H1 (cell line): Measurements from ENCODE around the gene ZNF845. TPM values are rescaled to one million over a fixed set of nuclear protein-coding genes. Genes with fewer than 3 reads are reported as not detected.
"Not testable (repeated sequence)": the region's sequence is repeated elsewhere in the genome, so short reads cannot be mapped to it uniquely, and the experiment has no call there.

Experiments
- CTCF ChIA-PET: fragments of 300-600 bp; sonication (Branson Sonifier 250); formaldehyde crosslinking; loops from one replicate; lab custom pipeline; 2021; ENCODE audit not compliant: partially characterized antibody; lab: Charles Lee
- POLR2A ChIA-PET: fragments of 300-600 bp; sonication (Branson Sonifier 250); formaldehyde crosslinking; loops from one replicate; lab custom pipeline; 2021; ENCODE audit warnings: inconsistent platforms; ENCODE audit not compliant: partially characterized antibody; lab: Charles Lee
- DNase-seq, 2 experiments: peaks; one replicate each; pipeline versions ENCODE4 v3.0.0 to v3.0.0-alpha.2; 2010 to 2022; ENCODE audit warnings: low spot score in 2 of 2, low read depth in 1 of 2, mixed read lengths in 1 of 2
- FAIRE-seq: peaks from 2 replicates; lab custom pipeline; 2011; peaks lifted over from hg19 to GRCh38; lab: Jason Lieb, UNC
- H2AFZ ChIP-seq: 2 replicates; pipeline ENCODE4 v1.8.1; 2012; ENCODE audit warnings: low read length, inconsistent platforms
- H2AK5ac ChIP-seq: 2 replicates; pipeline ENCODE4 v1.6.1; 2013; ENCODE audit warnings: low read depth, low read length
- H2BK120ac ChIP-seq: replicated peaks from 2 replicates; pipeline ENCODE3; 2013; ENCODE audit warnings: low read depth, low read length, inconsistent platforms
- H2BK12ac ChIP-seq: 2 replicates; pipeline ENCODE4 v1.6.1; 2013; ENCODE audit warnings: low read depth, low read length
- H2BK15ac ChIP-seq: 2 replicates; pipeline ENCODE4 v1.6.1; 2013; ENCODE audit warnings: low read length
- H2BK20ac ChIP-seq: 2 replicates; pipeline ENCODE4 v1.6.1; 2013; ENCODE audit warnings: low read length
- H2BK5ac ChIP-seq: 2 replicates; pipeline ENCODE4 v1.6.1; 2013; ENCODE audit warnings: low read depth, low read length
- H3K14ac ChIP-seq: 2 replicates; pipeline ENCODE4 v1.6.1; 2013; ENCODE audit warnings: inconsistent platforms; ENCODE audit not compliant: insufficient read length
- H3K18ac ChIP-seq: 2 replicates; pipeline ENCODE4 v1.6.1; 2013; ENCODE audit warnings: low read length; ENCODE audit errors: extremely low read depth
- H3K23ac ChIP-seq: 2 replicates; pipeline ENCODE4 v1.6.1; 2013; ENCODE audit warnings: inconsistent platforms; ENCODE audit not compliant: insufficient read length
- H3K23me2 ChIP-seq: 2 replicates; pipeline ENCODE4 v1.6.1; 2013; ENCODE audit warnings: low read depth, low read length
- H3K27ac ChIP-seq: 2 replicates; pipeline ENCODE4 v1.6.1; 2011; ENCODE audit warnings: low read depth, low read length, inconsistent platforms
- H3K27me3 ChIP-seq, 4 experiments: replicated peaks in 1 of 4; 1 replicate in 1 of 4; 2 replicates in 3 of 4; pipeline versions ENCODE4 v1.6.1 to v1.8.1; 2011 to 2013; ENCODE audit warnings: low read length in 3 of 4, mild to moderate bottlenecking in 3 of 4, inconsistent platforms in 2 of 4, mixed read lengths in 2 of 4, moderate library complexity in 1 of 4; ENCODE audit not compliant: control insufficient read depth in 3 of 4, insufficient read depth in 3 of 4; ENCODE audit errors: extremely low read depth in 1 of 4
- H3K36me3 ChIP-seq, 4 experiments: 2 replicates each; pipeline versions ENCODE4 v1.6.1 to v1.8.1; 2011 to 2013; ENCODE audit warnings: mild to moderate bottlenecking in 4 of 4, low read length in 3 of 4, moderate library complexity in 2 of 4, control low read depth in 1 of 4, inconsistent platforms in 1 of 4; ENCODE audit not compliant: insufficient read depth in 4 of 4, control insufficient read depth in 2 of 4
- H3K4ac ChIP-seq: replicated peaks from 2 replicates; pipeline ENCODE3; 2013; ENCODE audit warnings: low read length, low read depth, mixed read lengths, inconsistent platforms; ENCODE audit not compliant: insufficient read length
- H3K4me1 ChIP-seq, 4 experiments: replicated peaks in 1 of 4; 1 replicate in 1 of 4; 2 replicates in 3 of 4; pipeline versions ENCODE4 v1.6.1 to v1.8.1; 2011 to 2013; ENCODE audit warnings: low read length in 3 of 4, inconsistent platforms in 2 of 4, mixed read lengths in 1 of 4; ENCODE audit not compliant: insufficient read depth in 4 of 4, control insufficient read depth in 3 of 4
- H3K4me2 ChIP-seq, 2 experiments: 2 replicates each; pipeline versions ENCODE4 v1.6.1 to v1.8.1; 2011 to 2013; ENCODE audit warnings: low read depth in 2 of 2, low read length in 2 of 2, control low read depth in 1 of 2, inconsistent platforms in 1 of 2, mild to moderate bottlenecking in 1 of 2; ENCODE audit not compliant: insufficient read depth in 1 of 2
- H3K4me3 ChIP-seq, 4 experiments: fragments of 200-600, 300-600 bp in 1 of 4; sonication (generic), shearing (Covaris generic), sonication (Bioruptor Twin) in 1 of 4; 2 replicates each; pipeline versions ENCODE4 v1.5.1 to v1.8.1; 2011 to 2016; ENCODE audit warnings: low read length in 4 of 4, low read depth in 3 of 4, control low read depth in 2 of 4, inconsistent platforms in 2 of 4, mild to moderate bottlenecking in 2 of 4, mixed read lengths in 1 of 4, moderate library complexity in 1 of 4; ENCODE audit not compliant: insufficient read depth in 2 of 4; ENCODE audit errors: extremely low read depth in 1 of 4
- H3K56ac ChIP-seq: replicated peaks from 2 replicates; pipeline ENCODE3; 2013; ENCODE audit warnings: low read depth, mild to moderate bottlenecking, mixed read lengths, low read length, inconsistent platforms; ENCODE audit not compliant: insufficient read length
- H3K79me1 ChIP-seq: 2 replicates; pipeline ENCODE4 v1.6.1; 2013; ENCODE audit warnings: low read depth, low read length, control low read depth
- H3K79me2 ChIP-seq, 2 experiments: 2 replicates each; pipeline versions ENCODE4 v1.6.1 to v1.8.1; 2012 to 2013; ENCODE audit warnings: low read length in 2 of 2, mild to moderate bottlenecking in 2 of 2, inconsistent platforms in 1 of 2; ENCODE audit not compliant: insufficient read depth in 2 of 2, control insufficient read depth in 1 of 2
- H3K9ac ChIP-seq, 4 experiments: replicated peaks in 1 of 4; 1 replicate in 1 of 4; 2 replicates in 3 of 4; pipeline versions ENCODE4 v1.6.1 to v1.8.1; 2011 to 2013; ENCODE audit warnings: low read depth in 3 of 4, low read length in 3 of 4, control low read depth in 2 of 4, mild to moderate bottlenecking in 2 of 4, moderate library complexity in 2 of 4, inconsistent platforms in 1 of 4; ENCODE audit errors: extremely low read depth in 1 of 4
- H3K9me3 ChIP-seq, 2 experiments: 2 replicates each; pipeline versions ENCODE4 v1.6.1 to v1.8.1; 2012 to 2013; ENCODE audit warnings: mild to moderate bottlenecking in 2 of 2, moderate library complexity in 2 of 2, control low read depth in 1 of 2, inconsistent platforms in 1 of 2, low read depth in 1 of 2, low read length in 1 of 2, mixed read lengths in 1 of 2; ENCODE audit not compliant: insufficient read depth in 2 of 2
- H4K20me1 ChIP-seq, 2 experiments: replicated peaks in 1 of 2; 2 replicates each; pipeline versions ENCODE3 to v1.8.1; 2011 to 2013; ENCODE audit warnings: inconsistent platforms in 2 of 2, low read length in 2 of 2, mild to moderate bottlenecking in 1 of 2; ENCODE audit not compliant: insufficient read depth in 2 of 2, control insufficient read depth in 1 of 2
- H4K5ac ChIP-seq: 2 replicates; pipeline ENCODE4 v1.6.1; 2013; ENCODE audit warnings: low read length, low read depth, mixed read lengths, inconsistent platforms; ENCODE audit not compliant: insufficient read length
- H4K8ac ChIP-seq: 2 replicates; pipeline ENCODE4 v1.8.0; 2013; ENCODE audit warnings: mild to moderate bottlenecking, moderate library complexity, low read length, inconsistent platforms; ENCODE audit not compliant: insufficient read depth; ENCODE audit errors: extremely low read depth
- H4K91ac ChIP-seq: replicated peaks from 2 replicates; pipeline ENCODE3; 2013; ENCODE audit warnings: low read length, mixed read lengths, inconsistent platforms; ENCODE audit not compliant: insufficient read length
- BACH1 ChIP-seq: IDR thresholded peaks from 2 replicates; pipeline ENCODE4 v1.6.1; 2012; ENCODE audit warnings: low read length, improper control_type of control experiment
- SP1 ChIP-seq: IDR thresholded peaks from 2 replicates; pipeline ENCODE4 v1.6.1; 2011; ENCODE audit warnings: low read depth, low read length
- SP4 ChIP-seq: IDR thresholded peaks from 2 replicates; pipeline ENCODE4 v1.6.1; 2012; ENCODE audit warnings: low read length, inconsistent platforms
- WGBS, 2 experiments: shearing (Covaris generic) in 1 of 2; methylation state at CpG; one replicate each; pipeline versions ENCODE4 v1.1.6 to v1.1.7; 2013 to 2015; ENCODE audit warnings: low lambda C conversion rate in 2 of 2, mixed read lengths in 2 of 2, inconsistent platforms in 1 of 2, low coverage in 1 of 2, missing lambda C conversion rate in 1 of 2; ENCODE audit not compliant: insufficient replicate concordance in 2 of 2, insufficient coverage in 1 of 2, insufficient read length in 1 of 2; ENCODE audit errors: extremely low coverage in 1 of 2, missing lambda C conversion rate in 1 of 2; 5-methylcytosine and 5-hydroxymethylcytosine counted together
- polyA plus RNA-seq, 7 experiments: library from polyadenylated mRNA; depleted of rRNA in 3 of 7; stranded (reverse) in 5 of 7; unstranded in 2 of 7; fragments of >200 nt in 5 of 7; fragments of 200-250 nt in 2 of 7; gene quantifications; 1 replicate in 5 of 7; 2 replicates in 1 of 7; 4 replicates in 1 of 7; pipeline versions ENCODE4 v1.2.1 to v1.2.3, GENCODE V29; 2011 to 2013; ENCODE audit warnings: missing spikeins in 2 of 7, mixed read lengths in 2 of 7
- total RNA-seq: library from RNA; stranded (reverse); fragmentation: NEBNext Ultra II Directional; extraction: Animal tissue kit (Norgen Biotek cat#: 25700); gene quantifications from 2 replicates; pipeline ENCODE4 v1.2.1, GENCODE V29; 2021

The ZNF845 gene
- total and polyA plus RNA-seq, 2 of the 8 experiments (the other 6 are each of a cell fraction or from before 2014, with no cell fraction given), result 3.6 to 22.5 TPM

DNA sequence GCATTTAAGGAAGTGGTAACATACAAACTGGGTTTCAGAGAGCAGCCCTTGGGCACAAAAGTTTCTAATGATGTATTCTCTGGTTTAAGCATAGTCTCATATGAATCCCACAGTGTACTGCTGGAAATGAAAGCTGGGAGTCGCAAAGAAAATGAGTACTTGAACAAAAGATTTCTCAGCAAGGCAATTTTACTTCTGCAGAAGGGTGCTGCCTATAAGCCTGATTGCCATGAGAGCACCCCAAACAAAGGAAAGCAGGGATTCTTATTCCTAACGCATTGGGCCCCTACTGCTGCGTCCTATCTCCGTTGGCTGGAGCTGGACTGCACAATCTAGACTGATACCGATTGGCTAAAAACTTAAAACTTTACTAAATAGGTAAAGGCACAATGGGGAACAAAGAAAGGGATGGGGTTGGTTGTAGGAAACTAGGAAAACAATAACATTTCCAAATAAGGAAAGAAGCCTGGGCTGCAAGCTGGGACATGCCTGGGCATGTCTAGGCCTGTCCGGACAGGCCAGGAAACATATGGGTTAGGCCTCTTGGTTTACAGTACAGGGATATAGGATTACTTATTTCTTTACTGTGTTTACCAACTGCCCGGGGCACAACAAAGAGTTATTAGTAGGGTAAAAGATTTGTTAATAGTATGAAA, 38.6 kb upstream of the ZNF845 start (continued):
- TF ChIP-seq SP1, result 0 out of 2 replicates have a peak, but pooled peaks have one; percentile 38
- TF ChIP-seq SP4, result no peak
- no peak for TF ChIP-seq BACH1

DNA sequence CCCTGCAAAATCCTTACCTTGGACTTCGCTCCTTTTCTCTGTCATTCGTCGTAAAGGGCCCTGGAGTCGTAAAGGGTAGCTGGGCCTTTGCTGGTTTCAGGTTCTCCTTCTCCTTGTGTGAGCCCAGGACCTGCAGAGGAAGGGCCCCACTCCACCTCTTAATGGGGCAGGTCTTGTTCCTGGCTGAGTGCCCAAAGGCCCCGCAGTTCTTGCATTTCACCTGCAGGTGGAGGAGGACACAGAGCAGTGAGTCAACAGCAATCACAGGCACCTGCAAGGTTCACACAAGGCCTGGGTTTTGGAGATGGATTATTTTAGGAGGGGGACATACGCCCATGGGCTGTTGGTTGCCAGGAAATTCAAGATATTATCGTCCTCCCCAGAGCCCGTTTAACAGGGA, 32.2 kb upstream of the ZNF845 start:
- H2BK5ac ChIP-seq, H3K4ac ChIP-seq, H2AFZ ChIP-seq, H3K79me1 ChIP-seq, H3K14ac ChIP-seq, H3K4me2 ChIP-seq, H3K36me3 ChIP-seq, H3K23ac ChIP-seq, H2AK5ac ChIP-seq, POLR2A ChIA-PET, H2BK20ac ChIP-seq, H2BK15ac ChIP-seq, H4K91ac ChIP-seq, DNase-seq, H3K9ac ChIP-seq, H3K56ac ChIP-seq, H2BK12ac ChIP-seq, H3K27me3 ChIP-seq, H3K18ac ChIP-seq, H3K79me2 ChIP-seq, H4K20me1 ChIP-seq, H4K8ac ChIP-seq, H4K5ac ChIP-seq, H3K4me1 ChIP-seq, H2BK120ac ChIP-seq, H3K4me3 ChIP-seq, H3K27ac ChIP-seq, H3K23me2 ChIP-seq, H3K9me3 ChIP-seq: not testable (repeated sequence)
- CTCF ChIA-PET, result interaction anchor here (1.6 kb wide), 1 partner anchor 12 kb away, joined by 7 read pairs; no protein-coding TSS in a partner anchor
- 86% methylated on average over 1 of the region's 8 CpGs; no CpG with 5 or more reads in 1 of the 2 experiments for WGBS, 2 experiments
- peak; percentile 100 for FAIRE-seq
